Left lung (tissue), 14 donors: ENCODE measurements around the gene PAQR5. TPM values are rescaled to one million over a fixed set of nuclear protein-coding genes. Genes with fewer than 3 reads are reported as not detected.
A peak's percentile ranks its signal among the peaks of the same experiment; 100 is the strongest.

Experiments used
- ATAC-seq: fragments of 200-7000 bp; cut with Tn5 transposase; one replicate; pipeline ENCODE4 v1.9.1; 2020; ENCODE audit warnings: moderate library complexity
- DNase-seq, 4 donors: peaks; one replicate each; pipeline ENCODE4 v3.0.0-alpha.2; 2013 to 2020
- H3K27ac ChIP-seq, 2 donors: fragments of 200-600 bp; sonication (generic) in 1 of 2; one replicate each; pipeline versions ENCODE4 v1.5.0 to v1.8.0; 2020 to 2021
- H3K27me3 ChIP-seq, 2 donors: fragments of 200-600 bp; sonication (generic) in 1 of 2; one replicate each; pipeline versions ENCODE4 v1.5.0 to v1.8.0; 2020 to 2021
- H3K36me3 ChIP-seq, 2 donors: fragments of 200-600 bp; sonication (generic) in 1 of 2; one replicate each; pipeline versions ENCODE4 v1.5.0 to v1.8.0; 2020 to 2021
- H3K4me1 ChIP-seq, 2 donors: fragments of 200-600 bp; one replicate each; pipeline ENCODE4 v1.8.0; 2021
- H3K4me3 ChIP-seq, 2 donors: fragments of 200-600 bp; sonication (generic) in 1 of 2; one replicate each; pipeline versions ENCODE4 v1.5.0 to v1.8.0; 2020 to 2021; ENCODE audit warnings: mild to moderate bottlenecking in 1 of 2
- H3K9me3 ChIP-seq, 2 donors: fragments of 200-600 bp; sonication (generic) in 1 of 2; one replicate each; pipeline versions ENCODE4 v1.5.0 to v1.8.0; 2020 to 2021
- intact Hi-C, 2 donors: fragments of 100-400 bp; cut with DNase I; formaldehyde crosslinking; loops; one replicate each; pipeline versions ENCODE4 v1.11.2 to v1.14.2; 2022
- long read RNA-seq, 12 donors: library from polyadenylated mRNA in 2 of 12; unstranded in 2 of 12; transcript quantifications; one replicate each; pipeline ENCODE4 v2.0.0 and lab custom pipeline, GENCODE V29; 2019 to 2026
- polyA plus RNA-seq, 6 donors: library from polyadenylated mRNA; unstranded; fragments of 120-200 nt; gene quantifications; one replicate each; pipeline ENCODE4 v1.2.1, GENCODE V29; 2013; ENCODE audit not compliant: insufficient read length in 6 of 6
- total RNA-seq, 2 donors: library from RNA; stranded (reverse); fragmentation: NEBNext Ultra II Directional; extraction: Animal tissue kit (Norgen Biotek cat#: 25700); gene quantifications; one replicate each; pipeline ENCODE4 v1.2.1, GENCODE V29; 2021
- TF ChIP-seq, protein P1 (sequence below), 2 donors: fragments of 200-600 bp; sonication (generic) in 1 of 2; IDR thresholded peaks; one replicate each; pipeline versions ENCODE4 v1.5.0 to v1.8.0; 2021; ENCODE audit warnings: antibody characterized with exemption in 2 of 2
- donor health status: DM: no; HTN: yes; CAD: no.
- donor health status: DM: no; HTN: no; CAD: no.

Gene PAQR5
- 10 to 100 TPM; 15.7 to 17.7 TPM for total RNA-seq
- 1 to 10 TPM; 6.2 to 9.4 (median 7.1) TPM for polyA plus RNA-seq
- long read RNA-seq, donor 1, full-length matches to known transcripts, result 2 of 2 reads
- long read RNA-seq, donor 1, partial matches to known transcripts, result 0 of 2 reads
- long read RNA-seq, donor 1, other reads (novel, unspliced or antisense), result 0 of 2 reads
- long read RNA-seq, donor 2, full-length matches to known transcripts, result 1 of 1 reads
- long read RNA-seq, donor 2, partial matches to known transcripts, result 0 of 1 reads
- long read RNA-seq, donor 2, other reads (novel, unspliced or antisense), result 0 of 1 reads
- long read RNA-seq, donor 3, result 0 reads
- long read RNA-seq, donor 4, partial matches to known transcripts, result 0 of 1 reads
- long read RNA-seq, donor 4, other reads (novel, unspliced or antisense), result 1 of 1 reads
- long read RNA-seq, donor 5, result 0 reads
- long read RNA-seq, donor 6, result 0 reads
- long read RNA-seq, donor 7, result 0 reads
- long read RNA-seq, donor 8, result 0 reads
- long read RNA-seq, donor 9, result 0 reads
- long read RNA-seq, donor 10, full-length matches to known transcripts, result 2 of 4 reads
- long read RNA-seq, donor 10, partial matches to known transcripts, result 0 of 4 reads
- long read RNA-seq, donor 10, other reads (novel, unspliced or antisense), result 2 of 4 reads
- long read RNA-seq, donor 11, result 0 reads
- long read RNA-seq, donor 12, result 0 reads

- TF ChIP-seq, protein P1, sequence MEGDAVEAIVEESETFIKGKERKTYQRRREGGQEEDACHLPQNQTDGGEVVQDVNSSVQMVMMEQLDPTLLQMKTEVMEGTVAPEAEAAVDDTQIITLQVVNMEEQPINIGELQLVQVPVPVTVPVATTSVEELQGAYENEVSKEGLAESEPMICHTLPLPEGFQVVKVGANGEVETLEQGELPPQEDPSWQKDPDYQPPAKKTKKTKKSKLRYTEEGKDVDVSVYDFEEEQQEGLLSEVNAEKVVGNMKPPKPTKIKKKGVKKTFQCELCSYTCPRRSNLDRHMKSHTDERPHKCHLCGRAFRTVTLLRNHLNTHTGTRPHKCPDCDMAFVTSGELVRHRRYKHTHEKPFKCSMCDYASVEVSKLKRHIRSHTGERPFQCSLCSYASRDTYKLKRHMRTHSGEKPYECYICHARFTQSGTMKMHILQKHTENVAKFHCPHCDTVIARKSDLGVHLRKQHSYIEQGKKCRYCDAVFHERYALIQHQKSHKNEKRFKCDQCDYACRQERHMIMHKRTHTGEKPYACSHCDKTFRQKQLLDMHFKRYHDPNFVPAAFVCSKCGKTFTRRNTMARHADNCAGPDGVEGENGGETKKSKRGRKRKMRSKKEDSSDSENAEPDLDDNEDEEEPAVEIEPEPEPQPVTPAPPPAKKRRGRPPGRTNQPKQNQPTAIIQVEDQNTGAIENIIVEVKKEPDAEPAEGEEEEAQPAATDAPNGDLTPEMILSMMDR (IDR thresholded peaks at IDR 0.05), result no peak
- H3K9me3 ChIP-seq, result no peaks in the 10 kb centered on the region
- H3K36me3 ChIP-seq, result no peaks in the 10 kb centered on the region
- DNase-seq, result peak in 3 of 4 donors; percentile 59 to 88 (median 61)
- peak; percentile 95 for ATAC-seq
- no peak within 1 kb of the TSS for H3K27ac ChIP-seq
- H3K4me3 ChIP-seq, result peak within 1 kb of the TSS; percentile 56 to 57
- H3K4me1 ChIP-seq, result peaks cover 4 to 16% of the 10 kb centered on the region in 2 donors
- peaks cover 0 to 43% of the 10 kb centered on the region in 2 donors for H3K27me3 ChIP-seq
- intact Hi-C loops, result no loop called here
These were observed at the start of gene PAQR5 for GRCh38 chr15:69298697-69299441. Gene PAQR5 (plus strand): TSS chr15:69298912. CDS start chr15:69360081, 61,169 bp downstream.

DNA sequence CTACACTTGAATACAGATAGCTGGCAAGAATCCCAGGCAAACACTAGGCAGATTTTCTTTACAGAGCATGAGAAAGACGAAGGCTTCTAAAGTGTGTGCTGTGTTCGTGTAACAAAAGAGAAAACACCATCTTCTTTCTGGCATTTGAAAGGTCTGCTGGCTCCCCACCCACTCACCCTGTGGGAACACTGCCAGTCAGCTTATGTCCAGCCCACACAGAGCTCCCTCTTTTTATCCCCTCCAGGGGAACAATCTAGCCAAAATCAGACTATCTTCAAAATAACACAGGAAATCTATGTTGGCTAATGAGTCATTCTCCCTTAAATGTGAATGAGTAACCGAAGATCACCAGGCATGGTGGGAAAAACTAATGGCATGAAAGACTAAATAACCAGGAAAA, 45.6 kb upstream of the PAQR5 start:
- no peak overlapping the region for H3K4me3 ChIP-seq
- no peak overlapping the region for H3K27ac ChIP-seq
- intact Hi-C loops, result no loop called here
- H3K9me3 ChIP-seq, result no peaks in the 10 kb centered on the region
- H3K36me3 ChIP-seq, result peaks cover 0 to 7% of the 10 kb centered on the region in 2 donors
- TF ChIP-seq, protein P1 (IDR thresholded peaks at IDR 0.05), result no peak
- H3K4me1 ChIP-seq, result no peaks in the 10 kb centered on the region
- ATAC-seq, result peak; percentile 42
- no peaks in the 10 kb centered on the region for H3K27me3 ChIP-seq
- DNase-seq, result no peak

GRCh38 chr15:69265347-69265955, 33.3 kb upstream of the PAQR5 start:
- TF ChIP-seq, protein P1 (IDR thresholded peaks at IDR 0.05), result peak in 1 of 2 donors; percentile 29
- peaks cover 0 to 11% of the 10 kb centered on the region in 2 donors for H3K36me3 ChIP-seq
- no peaks in the 10 kb centered on the region for H3K27me3 ChIP-seq
- intact Hi-C loops, result loop anchor here in 1 of 2 donors (10.0 kb wide), 1 partner anchor 101 kb away; the partner anchor contains the start of gene GLCE
- H3K27ac ChIP-seq, result no peak overlapping the region
- DNase-seq (peak in 1 of 4 donors; percentile 31), ATAC-seq (peak; percentile 64)
- no peak overlapping the region for H3K4me3 ChIP-seq
- H3K9me3 ChIP-seq, result no peaks in the 10 kb centered on the region
- no peaks in the 10 kb centered on the region for H3K4me1 ChIP-seq

DNA sequence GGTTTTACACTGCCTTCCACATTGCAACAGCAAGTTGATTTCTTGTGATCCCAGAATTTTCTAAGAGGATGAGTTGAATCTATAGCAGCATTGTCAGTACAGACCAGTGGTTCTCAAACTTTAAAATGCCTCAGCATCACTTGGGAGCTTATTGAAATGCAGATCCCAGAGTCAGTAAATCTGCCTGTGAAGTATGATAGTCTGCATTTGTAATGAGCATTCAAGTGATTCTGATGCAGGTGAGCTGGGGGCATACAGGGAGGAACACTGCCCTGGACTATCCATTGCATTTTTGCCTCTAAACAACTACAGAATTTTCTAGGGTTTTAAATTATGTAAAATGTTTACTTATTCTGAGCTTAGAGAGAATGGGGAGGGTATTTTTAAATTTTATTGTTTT, 27.5 kb upstream of the PAQR5 start:
- no peak overlapping the region for H3K27ac ChIP-seq
- ATAC-seq, result no peak
- peaks cover 0 to 11% of the 10 kb centered on the region in 2 donors for H3K36me3 ChIP-seq
- no peaks in the 10 kb centered on the region for H3K27me3 ChIP-seq
- intact Hi-C loops, result no loop called here
- H3K9me3 ChIP-seq, result no peaks in the 10 kb centered on the region
- no peak overlapping the region for H3K4me3 ChIP-seq
- TF ChIP-seq, protein P1 (IDR thresholded peaks at IDR 0.05), result no peak
- no peak for DNase-seq
- H3K4me1 ChIP-seq, result no peaks in the 10 kb centered on the region
